ENCODE data around the gene REEP6.
"Not testable (repeated sequence)": the region's sequence is repeated elsewhere in the genome, so short reads cannot be mapped to it uniquely, and the experiment has no call there.

The REEP6 gene

DNA sequence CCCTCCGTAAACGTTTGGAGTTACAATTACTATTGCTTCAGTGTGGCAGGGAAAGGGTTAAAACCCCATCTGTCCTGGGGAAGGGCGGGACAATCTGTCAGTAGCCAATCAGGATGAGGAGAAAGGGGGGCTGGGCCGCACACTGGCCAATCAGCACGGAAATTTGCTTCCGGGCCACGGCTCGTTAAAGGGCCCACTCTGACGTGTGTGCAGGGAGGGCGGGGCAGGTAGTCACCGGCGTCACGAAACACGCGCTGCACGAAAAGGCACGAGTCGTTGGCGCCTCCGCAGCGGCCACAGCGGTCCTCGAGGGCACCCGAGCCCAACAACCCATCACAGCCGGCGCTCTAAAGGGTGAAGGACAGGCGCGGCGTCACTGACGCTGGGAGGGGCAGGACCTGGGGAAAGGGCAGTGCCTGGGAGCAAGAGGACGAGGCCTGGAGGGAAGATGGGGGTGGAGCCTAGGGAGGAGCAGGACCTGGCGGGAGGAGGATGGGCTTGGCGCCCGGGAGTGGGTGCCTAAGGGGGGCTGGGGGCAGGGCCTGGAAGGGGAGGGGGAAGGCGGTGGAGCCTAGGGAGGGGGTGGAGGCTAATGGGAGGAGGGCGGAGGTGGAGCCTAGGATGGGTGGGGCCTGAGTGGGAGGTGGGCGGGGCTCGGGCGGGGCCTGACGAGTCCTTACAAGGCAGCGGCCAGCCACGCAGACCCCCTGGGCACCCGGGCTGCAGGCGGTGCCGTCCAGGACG, 17.0 kb downstream of the REEP6 start:
- DNase-seq (ENCODE audit: low read depth) = peak; percentile 96

DNA sequence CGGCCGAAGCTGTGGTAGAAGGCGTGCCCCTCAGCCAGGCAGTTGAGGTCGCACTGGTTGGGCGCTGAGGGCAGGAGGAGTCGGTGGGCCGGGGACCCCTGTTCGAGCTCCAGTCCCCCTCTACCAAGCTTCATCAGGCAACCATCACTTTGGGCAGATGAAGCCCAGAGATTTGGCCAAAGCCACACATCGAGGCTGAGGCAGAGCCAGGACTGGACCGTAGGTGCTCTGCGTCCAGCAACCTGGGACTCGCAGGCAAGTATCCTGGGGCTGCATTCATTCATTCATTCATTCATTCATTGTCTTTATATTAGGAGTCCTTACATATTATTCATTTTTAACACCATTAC, 17.5 kb downstream of the REEP6 start:
- no peak for DNase-seq (ENCODE audit: low read depth)

DNA sequence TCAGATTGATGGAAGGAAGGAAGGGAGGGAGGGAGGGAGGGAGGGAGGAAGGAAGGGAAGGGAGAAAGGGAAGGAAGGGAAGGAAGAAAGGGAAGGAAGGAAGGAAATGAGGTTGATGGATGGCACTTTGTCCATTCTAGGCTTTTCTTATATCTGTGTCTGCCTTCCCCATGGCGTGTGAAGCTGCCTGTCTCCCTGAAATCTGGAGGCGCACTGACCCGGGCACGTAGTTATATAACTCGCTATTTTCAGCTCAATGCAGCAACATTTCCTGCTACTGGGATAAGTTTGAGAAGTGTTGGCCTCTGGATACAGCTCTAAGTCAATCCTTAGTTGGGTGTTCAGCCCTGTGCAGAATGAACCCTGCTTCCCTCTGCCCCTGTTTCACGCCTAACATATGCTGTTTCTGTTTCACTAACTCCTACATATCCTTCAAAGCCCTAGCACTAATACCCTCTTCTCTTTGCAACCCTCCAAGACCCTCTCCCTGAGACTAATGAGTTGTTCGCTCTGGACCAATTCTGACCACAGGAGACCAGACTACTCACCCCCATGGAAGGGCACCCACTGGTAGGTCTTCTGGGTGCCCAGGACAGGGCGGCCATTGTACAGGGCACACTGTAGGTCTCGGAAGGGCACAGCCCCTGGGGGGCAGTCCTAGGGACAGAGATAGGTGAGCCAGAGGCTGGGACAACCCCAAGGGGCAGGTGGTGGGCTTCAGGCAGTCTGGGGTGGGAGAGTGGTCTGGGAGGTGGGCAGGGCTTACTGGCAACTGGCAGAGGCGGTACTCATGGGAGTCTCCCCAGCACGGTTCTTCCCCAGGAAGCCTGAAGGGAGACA, 18.8 kb downstream of the REEP6 start:
- DNase-seq (ENCODE audit: low read depth) = no peak

DNA sequence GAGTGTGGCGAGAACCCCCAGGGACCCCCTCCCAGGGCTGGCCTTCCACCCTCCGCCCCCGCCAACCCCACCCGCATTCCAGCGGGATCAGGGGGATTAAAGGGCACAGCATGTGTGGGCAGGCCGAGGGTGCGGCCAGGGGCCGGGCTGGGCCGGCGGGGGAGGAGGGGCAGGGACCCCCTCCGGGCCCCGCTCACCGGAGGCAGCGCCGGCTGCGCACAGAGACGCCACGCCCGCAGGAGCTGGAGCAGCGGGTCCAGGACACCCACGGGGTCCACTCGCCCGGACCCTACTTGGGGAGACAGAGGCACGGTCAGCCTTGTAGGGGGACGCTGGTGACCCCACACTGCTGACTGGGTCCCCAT, 19.4 kb downstream of the REEP6 start:
- no peak for DNase-seq (ENCODE audit: low read depth)

DNA sequence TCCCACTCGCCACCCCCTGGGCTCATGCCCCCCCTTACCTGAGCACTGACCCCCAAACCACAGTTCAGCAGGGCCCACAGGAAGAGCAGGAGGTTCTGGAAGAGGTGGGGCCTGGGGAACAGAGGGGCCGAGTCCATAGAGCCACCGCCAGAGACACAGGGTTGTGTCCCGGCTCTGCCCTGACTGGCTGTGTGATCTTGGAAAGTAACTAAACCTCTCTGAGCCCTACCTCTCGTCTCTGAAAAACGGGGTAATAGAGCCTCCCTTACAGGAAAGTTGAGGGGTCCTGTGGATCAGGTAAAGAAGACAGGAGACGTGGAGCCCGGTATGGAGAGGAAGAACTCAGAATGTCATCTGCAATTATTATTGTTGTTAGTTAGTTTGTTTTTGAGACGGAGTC, 19.8 kb downstream of the REEP6 start:
- DNase-seq (ENCODE audit: low read depth) = no peak

GRCh38 chr19:1511318-1512317, 20.6 kb downstream of the REEP6 start:
- no peak for DNase-seq (ENCODE audit: low read depth)

DNA sequence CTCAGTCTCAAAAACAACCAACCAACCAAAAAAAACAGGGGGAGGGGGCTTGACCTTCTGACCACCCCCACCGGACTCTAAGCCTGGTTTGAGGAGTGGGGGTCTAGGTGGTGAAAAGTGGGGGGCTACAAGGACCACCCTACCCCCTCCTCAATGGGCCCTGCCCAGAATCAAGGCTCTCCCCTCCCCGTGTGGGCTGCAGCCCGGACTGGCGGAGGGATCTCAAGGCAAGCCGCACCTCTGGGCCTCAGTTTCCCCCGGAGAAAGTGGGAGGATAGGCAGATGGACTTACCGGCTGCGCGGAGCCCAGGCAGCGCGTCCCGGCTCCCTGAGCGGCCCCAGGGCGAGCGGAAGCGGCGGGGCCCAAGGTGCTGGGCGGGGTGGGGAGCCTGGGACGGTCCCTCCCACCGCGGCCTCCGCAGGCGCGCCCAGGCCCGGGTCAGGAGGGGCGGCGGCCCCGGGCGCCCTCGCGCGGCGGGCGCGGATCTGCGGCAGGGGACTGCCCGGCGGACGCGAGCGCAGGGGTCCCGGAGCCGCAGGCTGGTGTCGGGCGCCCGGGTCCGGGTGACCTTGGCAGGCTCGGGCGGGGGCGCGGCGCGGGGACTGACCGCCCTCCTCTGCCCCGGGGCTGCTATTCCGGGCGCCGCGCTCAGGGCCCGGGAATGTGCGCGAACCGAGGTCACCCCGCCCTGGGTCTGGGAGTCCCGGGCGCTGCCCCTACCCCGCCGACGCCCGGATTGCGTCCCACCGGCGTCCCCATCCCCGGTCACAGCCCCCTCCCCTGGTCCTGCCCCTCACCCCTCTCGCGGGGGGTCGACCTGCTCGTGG, 21.9 kb downstream of the REEP6 start, which contains the start of gene ADAMTSL5:
TSS of gene ADAMTSL5 (minus strand) at position 349 of the 828 bp plus-strand sequence. CDS start 2,076 bp downstream, outside the sequence.
- peak; percentile 54 for DNase-seq (ENCODE audit: low read depth)

DNA sequence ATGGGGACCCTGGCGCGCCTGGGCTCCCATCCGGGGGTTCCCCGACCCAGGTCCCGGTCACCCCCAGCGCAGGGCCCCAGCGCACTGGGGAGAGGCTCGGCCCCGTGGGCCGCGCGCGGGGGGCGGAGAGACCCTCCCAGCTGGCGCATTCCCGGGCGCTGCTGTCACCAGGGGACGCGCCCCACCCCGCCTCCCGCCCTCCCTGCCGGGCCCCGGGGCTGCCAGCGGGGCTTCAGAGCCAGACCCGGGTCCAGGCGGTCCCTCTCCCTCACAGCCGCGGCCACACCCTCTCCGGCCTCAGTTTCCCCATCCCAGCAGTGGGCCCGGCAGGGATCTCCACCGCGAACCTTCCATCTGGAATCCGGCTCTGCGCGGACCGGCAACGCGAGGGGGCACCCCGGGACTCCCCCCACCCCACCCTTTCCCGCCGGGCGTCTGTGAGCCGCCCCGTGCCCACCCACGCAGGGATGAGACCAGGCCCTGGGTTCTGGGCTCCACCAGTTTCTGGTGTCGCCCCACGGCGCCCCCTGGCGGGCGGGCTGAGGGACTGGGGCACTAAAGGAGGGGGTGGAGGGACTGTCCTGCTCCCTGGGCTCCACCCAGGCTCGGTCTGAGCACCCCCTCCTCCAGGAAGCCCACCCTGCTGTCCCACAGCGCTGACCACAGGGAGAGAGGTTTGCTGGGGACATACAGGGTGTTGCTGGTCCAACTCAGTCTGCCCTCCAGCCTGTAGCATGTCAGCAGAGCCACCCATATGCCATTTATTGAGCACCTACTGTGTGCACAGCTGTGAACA, 22.7 kb downstream of the REEP6 start:
- DNase-seq (ENCODE audit: low read depth) = peak; percentile 27

GRCh38 chr19:1514295-1514661, 23.3 kb downstream of the REEP6 start:
- no peak for DNase-seq (ENCODE audit: low read depth)

DNA sequence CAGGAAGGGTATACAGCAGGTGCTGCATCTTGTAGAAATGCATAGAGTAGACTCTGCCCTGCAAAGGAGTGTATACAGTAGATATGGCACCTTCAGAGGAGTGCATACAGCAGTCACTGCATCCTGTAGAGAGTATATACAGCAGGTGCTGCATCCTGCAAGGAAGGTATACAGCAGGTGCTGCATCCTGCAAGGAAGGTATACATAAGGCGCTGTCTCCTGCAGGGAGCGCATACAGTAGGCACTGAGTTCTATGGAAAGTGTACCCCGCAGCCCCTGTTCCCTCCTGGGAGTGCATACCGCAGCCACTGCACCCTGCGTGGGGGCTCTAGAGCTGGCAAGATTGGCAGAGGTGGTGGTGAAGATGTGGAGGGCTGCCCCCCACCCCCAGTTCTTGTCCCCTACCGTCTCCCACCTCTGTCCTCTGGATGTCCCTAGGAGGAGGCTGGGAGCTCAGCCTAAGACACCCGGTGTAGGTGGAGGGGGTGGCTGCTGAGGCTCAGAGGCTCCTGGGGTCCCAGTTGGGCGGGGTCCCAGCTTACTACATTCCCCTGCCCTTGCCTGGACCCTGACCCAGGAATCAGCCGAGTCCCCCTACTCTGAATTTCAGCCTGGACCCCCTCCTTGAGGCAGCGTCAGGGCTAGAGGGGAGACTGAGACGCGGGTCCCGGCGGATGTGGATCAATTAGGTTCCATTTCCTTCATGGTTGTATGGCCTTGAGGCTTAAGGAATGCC, 24.2 kb downstream of the REEP6 start:
- no peak for DNase-seq (ENCODE audit: low read depth)

- DNase-seq (ENCODE audit: low read depth) = no peak
Measured at GRCh38 chr19:1516395-1516753, 25.4 kb downstream of the REEP6 start.

- no peak for DNase-seq (ENCODE audit: low read depth)
Measured at GRCh38 chr19:1518471-1518870, 27.5 kb downstream of the REEP6 start.

DNA sequence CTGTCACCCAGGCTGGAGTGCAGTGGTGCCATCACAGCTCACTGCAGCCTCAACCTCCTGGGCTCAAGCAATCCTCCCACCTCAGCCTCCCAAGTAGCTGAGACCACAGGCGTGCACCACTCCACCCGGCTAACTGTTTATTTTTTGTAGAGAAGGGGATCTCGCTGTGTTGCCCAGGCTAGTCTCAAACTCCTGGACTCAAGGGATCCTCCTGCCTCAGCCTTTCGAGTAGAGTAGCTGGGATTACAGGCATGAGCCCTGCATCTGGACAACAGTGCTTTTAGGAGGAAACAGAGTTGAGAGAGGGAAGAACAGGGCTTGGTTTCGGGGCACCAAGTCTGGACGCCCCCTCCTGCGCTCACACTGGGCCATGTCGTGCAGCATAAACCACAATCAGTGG, 28.8 kb downstream of the REEP6 start:
- DNase-seq (ENCODE audit: low read depth) = not testable (repeated sequence)

DNA sequence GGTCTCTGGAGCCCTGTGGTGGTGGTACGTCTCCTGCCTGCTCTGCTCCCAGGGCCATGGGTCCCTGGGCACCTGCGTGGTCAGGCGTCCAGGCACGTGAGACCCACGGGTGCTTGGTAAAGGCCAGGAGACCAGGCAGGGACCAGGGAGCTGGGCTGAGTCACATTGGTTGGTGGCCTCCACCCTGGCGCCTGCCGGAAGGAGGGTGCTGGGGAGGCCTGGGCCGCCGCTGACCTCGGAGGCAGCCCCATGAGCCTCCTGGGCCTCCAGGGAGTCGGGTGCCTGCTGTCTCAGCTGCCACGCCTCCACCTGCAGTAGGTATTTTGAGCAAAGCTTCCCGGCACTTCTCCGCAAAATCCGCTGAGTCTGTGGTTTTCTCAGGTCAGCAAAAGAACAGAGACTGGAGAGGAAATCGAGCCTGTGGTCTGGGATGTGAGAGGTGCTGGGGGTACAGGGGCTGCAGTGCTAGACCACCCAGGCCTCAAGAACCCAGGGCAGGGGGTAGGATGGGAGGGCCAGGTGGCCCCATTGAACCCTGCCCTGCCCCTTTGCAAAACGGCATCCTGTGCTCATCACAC, 29.3 kb downstream of the REEP6 start:
- no peak for DNase-seq (ENCODE audit: low read depth)

DNA sequence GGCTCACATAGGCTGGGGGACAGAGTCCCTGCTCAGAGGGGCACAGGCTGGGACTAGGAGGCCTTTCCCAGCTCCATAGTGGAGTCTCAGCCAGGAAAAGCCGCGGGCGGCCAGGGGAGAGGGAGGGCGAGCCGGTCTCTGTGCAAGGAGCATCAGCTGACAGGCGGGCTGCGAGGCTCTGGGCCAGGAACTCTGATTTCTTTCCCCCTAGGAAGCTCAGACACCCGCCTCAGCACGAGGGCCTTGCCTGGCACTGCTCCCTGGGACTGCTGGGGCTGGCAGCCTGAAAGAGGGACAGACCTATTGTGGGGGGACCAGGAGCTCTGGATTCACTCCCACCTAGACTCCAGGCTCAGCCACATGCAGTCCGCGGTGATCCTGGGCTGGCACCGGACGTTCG, 30.7 kb downstream of the REEP6 start:
- DNase-seq (ENCODE audit: low read depth) = no peak

DNA sequence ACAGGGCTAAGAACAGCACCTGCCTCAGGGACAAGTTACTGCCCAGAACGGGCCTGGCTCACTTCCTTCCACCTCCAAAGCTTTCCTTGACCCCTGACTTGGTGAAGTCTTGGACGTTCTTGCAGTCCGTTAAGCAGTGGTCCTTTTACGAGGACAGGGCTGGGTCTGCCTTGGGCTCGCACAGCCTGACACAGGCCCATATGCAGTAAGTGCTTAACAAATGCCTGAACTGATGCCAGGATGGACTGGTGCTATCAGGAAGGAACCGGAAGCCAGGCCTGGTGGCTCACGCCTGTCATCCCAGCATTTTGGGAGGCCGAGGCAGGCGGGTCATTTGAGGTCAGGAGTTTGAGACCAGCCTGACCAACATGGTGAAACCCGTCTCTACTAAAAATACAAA, 31.1 kb downstream of the REEP6 start:
- no peak for DNase-seq (ENCODE audit: low read depth)

- DNase-seq (ENCODE audit: low read depth) = no peak
Measured at GRCh38 chr19:1522838-1523237, 31.9 kb downstream of the REEP6 start.

- no peak for DNase-seq (ENCODE audit: low read depth)
Measured at GRCh38 chr19:1523412-1524286, 32.7 kb downstream of the REEP6 start, which contains the start of gene PLK5. PLK5 (plus strand) TSS chr19:1524077; CDS start chr19:1526997, 2,920 bp downstream.

Data from fibroblast of gingiva (primary cell).